HCT116 (cell line): ENCODE measurements around the gene ADAD2. TPM values are rescaled to one million over a fixed set of nuclear protein-coding genes. Genes with fewer than 3 reads are reported as not detected.

Experiments
- ATAC-seq: fragments of 200-7000 bp; cut with Tn5 transposase; 2 replicates; pipeline ENCODE4 v1.9.1; 2020; ENCODE audit warnings: mild to moderate bottlenecking, moderate library complexity
- BruUV-seq: library from RNA; stranded (reverse); fragments of 400-500 nt; replicated peaks from 2 replicates; lab custom pipeline; 2021; lab: Mats Ljungman, UMichigan
- CTCF ChIA-PET: fragments of 300-600 bp; sonication (Branson Sonifier 250); formaldehyde crosslinking; loops from one replicate; lab custom pipeline; 2021; ENCODE audit warnings: antibody characterized with exemption; lab: Charles Lee
- POLR2A ChIA-PET: fragments of 300-600, 350-600 bp; sonication (Branson Sonifier 250); formaldehyde crosslinking; loops from one replicate; lab custom pipeline; 2021; ENCODE audit warnings: antibody characterized with exemption; lab: Charles Lee
- RAD21 ChIA-PET, 2 experiments: fragments of 300-600 bp; sonication (Branson Sonifier 250); formaldehyde crosslinking; loops; one replicate each; lab custom pipeline; 2023; ENCODE audit warnings: low total read pairs in 2 of 2; ENCODE audit not compliant: uncharacterized antibody in 2 of 2, unreplicated experiment in 2 of 2, low non-redundant PET in 1 of 2; lab: Charles Lee
- DNase-seq: peaks from one replicate; pipeline ENCODE4 v3.0.0-alpha.2; 2010; ENCODE audit warnings: low read depth, low spot score
- H2AFZ ChIP-seq: fragments of 200-600 bp; shearing (Covaris generic), sonication (generic); 2 replicates; pipeline ENCODE4 v1.6.1; 2017; ENCODE audit warnings: low read depth, mixed run types, mixed read lengths, antibody characterized with exemption, low read length; ENCODE audit not compliant: poor library complexity, severe bottlenecking
- H3K27ac ChIP-seq: 2 replicates; pipeline ENCODE4 v1.5.1; 2012; ENCODE audit warnings: low read depth, low read length
- H3K27me3 ChIP-seq: fragments of 200-600 bp; sonication (generic); 2 replicates; pipeline ENCODE4 v1.6.1; 2016; ENCODE audit warnings: mixed run types, low read length, mixed read lengths; ENCODE audit not compliant: insufficient read depth
- H3K36me3 ChIP-seq, 2 experiments: fragments of 200-500 bp in 1 of 2; fragments of 200-600 bp in 1 of 2; sonication (Bioruptor generic) in 1 of 2; sonication (generic) in 1 of 2; 2 replicates each; pipeline versions ENCODE4 v1.5.1 to v1.6.1; 2014 to 2016; ENCODE audit warnings: low read length in 2 of 2, inconsistent platforms in 1 of 2, mixed read lengths in 1 of 2, mixed run types in 1 of 2; ENCODE audit not compliant: insufficient read depth in 2 of 2, control insufficient read depth in 1 of 2
- H3K4me1 ChIP-seq, 2 experiments: fragments of 200-600 bp in 1 of 2; sonication (generic) in 1 of 2; 2 replicates each; pipeline versions ENCODE4 v1.5.1 to v1.6.1; 2012 to 2017; ENCODE audit warnings: low read length in 2 of 2, inconsistent platforms in 1 of 2, mild to moderate bottlenecking in 1 of 2, mixed read lengths in 1 of 2, mixed run types in 1 of 2, moderate library complexity in 1 of 2; ENCODE audit not compliant: insufficient read depth in 2 of 2, control insufficient read depth in 1 of 2
- H3K4me2 ChIP-seq: fragments of 200-600 bp; sonication (generic); 2 replicates; pipeline ENCODE4 v1.6.1; 2017; ENCODE audit warnings: mixed run types, low read length, mixed read lengths
- H3K4me3 ChIP-seq, 2 experiments: fragments of 200-600 bp in 1 of 2; sonication (generic) in 1 of 2; replicated peaks in 1 of 2; 2 replicates each; pipeline ENCODE4 v1.5.1; 2011 to 2016; ENCODE audit warnings: low read length in 2 of 2, control low read depth in 1 of 2, low read depth in 1 of 2, mild to moderate bottlenecking in 1 of 2, mixed read lengths in 1 of 2, mixed run types in 1 of 2
- H3K79me2 ChIP-seq: fragments of 200-600 bp; sonication (generic); 2 replicates; pipeline ENCODE4 v1.6.1; 2017; ENCODE audit warnings: mild to moderate bottlenecking, mixed run types, low read length, moderate library complexity, mixed read lengths; ENCODE audit not compliant: insufficient read depth
- H3K9ac ChIP-seq: fragments of 200-600 bp; sonication (generic); 2 replicates; pipeline ENCODE4 v1.6.1; 2016; ENCODE audit warnings: low read length, mixed read lengths
- H3K9me2 ChIP-seq: fragments of 200-600 bp; sonication (generic), shearing (Covaris generic); 2 replicates; pipeline ENCODE4 v1.6.1; 2017; ENCODE audit warnings: mixed run types, mild to moderate bottlenecking, moderate library complexity; ENCODE audit not compliant: insufficient read depth
- H3K9me3 ChIP-seq, 2 experiments: fragments of 200-500 bp in 1 of 2; fragments of 200-600 bp in 1 of 2; sonication (Bioruptor generic) in 1 of 2; sonication (generic) in 1 of 2; 2 replicates each; pipeline ENCODE4 v1.6.1; 2014 to 2017; ENCODE audit warnings: low read length in 2 of 2, mixed read lengths in 2 of 2, inconsistent platforms in 1 of 2, low read depth in 1 of 2, mild to moderate bottlenecking in 1 of 2, mixed run types in 1 of 2, moderate library complexity in 1 of 2; ENCODE audit not compliant: control insufficient read depth in 1 of 2, insufficient read depth in 1 of 2
- H4K20me1 ChIP-seq: fragments of 200-600 bp; sonication (generic), shearing (Covaris generic); 2 replicates; pipeline ENCODE4 v1.6.1; 2017; ENCODE audit warnings: mixed run types, mild to moderate bottlenecking, moderate library complexity; ENCODE audit not compliant: insufficient read depth
- CBX3 ChIP-seq: IDR thresholded peaks from 2 replicates; pipeline ENCODE4 v1.6.1; 2012; ENCODE audit warnings: low read depth
- CEBPB ChIP-seq: IDR thresholded peaks from 2 replicates; pipeline ENCODE4 v1.6.1; 2012; ENCODE audit warnings: low read depth
- EGR1 ChIP-seq: IDR thresholded peaks from 2 replicates; pipeline ENCODE4 v1.6.1; 2012; ENCODE audit warnings: low read depth
- EZH2phosphoT487 ChIP-seq: fragments of 200-600 bp; IDR thresholded peaks from 2 replicates; pipeline ENCODE4 v1.6.1; 2018; ENCODE audit warnings: antibody characterized with exemption, borderline replicate concordance
- FOSL1 ChIP-seq: IDR thresholded peaks from 2 replicates; pipeline ENCODE4 v1.6.1; 2012; ENCODE audit warnings: low read depth
- JUND ChIP-seq: IDR thresholded peaks from 2 replicates; pipeline ENCODE4 v1.6.1; 2012
- MAX ChIP-seq: IDR thresholded peaks from 2 replicates; pipeline ENCODE4 v1.6.1; 2012
- POLR2AphosphoS5 ChIP-seq: IDR thresholded peaks from 2 replicates; pipeline ENCODE4 v1.6.1; 2011; ENCODE audit warnings: mild to moderate bottlenecking, low read depth, low read length, moderate library complexity
- YY1 ChIP-seq: IDR thresholded peaks from 2 replicates; pipeline ENCODE4 v1.6.1; 2011; ENCODE audit warnings: low read length, low read depth, moderate library complexity, mild to moderate bottlenecking; ENCODE audit not compliant: insufficient replicate concordance; ENCODE audit errors: extremely low read depth
- ZFX ChIP-seq: fragments of 450-650 bp; IDR thresholded peaks from 2 replicates; pipeline ENCODE4 v1.6.1; 2017
- intact Hi-C: fragments of 100-400 bp; cut with micrococcal nuclease; formaldehyde crosslinking; loops from 2 replicates; pipeline ENCODE4 v1.10.0; 2022
- total RNA-seq: library from RNA; stranded (reverse); gene quantifications from one replicate; pipeline ENCODE4 v1.2.1, GENCODE V29; 2021; ENCODE audit not compliant: unreplicated experiment
- TF ChIP-seq, protein P1 (sequence below): IDR thresholded peaks from 2 replicates; pipeline ENCODE4 v1.6.1; 2012
- TF ChIP-seq, protein P2 (sequence below): IDR thresholded peaks from 2 replicates; pipeline ENCODE4 v1.6.1; 2011; ENCODE audit warnings: mild to moderate bottlenecking, low read length, moderate library complexity; ENCODE audit not compliant: insufficient replicate concordance; ENCODE audit errors: extremely low read depth

The ADAD2 gene
- total RNA-seq, 1 experiment from 2014 or later = not detected

DNA sequence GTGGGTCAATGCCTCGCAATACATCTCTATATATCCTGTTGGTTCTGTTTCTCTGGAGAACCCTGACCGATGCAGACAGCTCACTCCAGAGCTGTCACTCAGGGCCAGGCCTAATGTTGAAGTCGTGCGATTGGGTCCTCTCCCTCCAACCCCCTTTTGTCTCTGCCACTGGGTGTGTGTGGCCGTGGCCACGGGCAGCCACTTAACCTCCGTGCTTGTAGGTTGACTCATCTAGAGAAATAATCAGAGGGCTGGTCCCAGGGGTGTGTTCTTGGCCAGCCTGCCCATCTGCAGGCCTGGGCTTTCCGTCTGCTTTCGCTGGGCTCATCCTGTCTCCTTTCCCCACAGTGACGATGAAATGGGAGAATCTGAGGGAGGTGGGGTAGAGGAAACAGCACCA lies 7.4 kb downstream of the ADAD2 start:
- H3K79me2 ChIP-seq = no peaks in the 10 kb centered on the region
- H3K9me3 ChIP-seq = no peaks in the 10 kb centered on the region
- H3K36me3 ChIP-seq = no peaks in the 10 kb centered on the region
- no peak overlapping the region for H3K4me3 ChIP-seq
- BruUV-seq = no TSS peak
- TF ChIP-seq CBX3 (no peak), EGR1 (no peak), YY1 (no peak), CEBPB (no peak), JUND (no peak)
- intact Hi-C loops = no loop called here
- no peak overlapping the region for H3K9ac ChIP-seq
- ChIA-PET RAD21 (no interaction called here), CTCF (interaction anchor here (1.2 kb wide), 1 partner anchor 109 kb away, joined by 3 read pairs; no protein-coding TSS in a partner anchor), POLR2A (interaction anchor here (0.5 kb wide), 1 partner anchor 46 kb away, joined by 3 read pairs; no protein-coding TSS in a partner anchor)
- H3K4me1 ChIP-seq = peaks cover 0 to 7% of the 10 kb centered on the region in 2 experiments; a peak in 1 of 4 replicates
- no peak overlapping the region for H2AFZ ChIP-seq
- DNase-seq = no peak
- H3K27me3 ChIP-seq = no peaks in the 10 kb centered on the region
- no peak overlapping the region for H3K27ac ChIP-seq
- H4K20me1 ChIP-seq = no peaks in the 10 kb centered on the region
- no peaks in the 10 kb centered on the region for H3K9me2 ChIP-seq
- peak; percentile 36; the same call in 1 of the 2 replicates for ATAC-seq
- no peak overlapping the region for H3K4me2 ChIP-seq

GRCh38 chr16:84199097-84199496 lies 8.1 kb downstream of the ADAD2 start:
- H3K4me2 ChIP-seq = no peak overlapping the region
- no peak overlapping the region for H2AFZ ChIP-seq

More at GRCh38 chr16:84199097-84199496, 8.1 kb downstream of the ADAD2 start:
- no peaks in the 10 kb centered on the region for H3K9me3 ChIP-seq
- no peaks in the 10 kb centered on the region for H3K36me3 ChIP-seq
- DNase-seq (no peak), ATAC-seq (no peak)
- no peak overlapping the region for H3K4me3 ChIP-seq
- POLR2A ChIA-PET = no interaction called here
- H3K79me2 ChIP-seq = no peaks in the 10 kb centered on the region
- no peaks in the 10 kb centered on the region for H3K9me2 ChIP-seq
- no peaks in the 10 kb centered on the region for H4K20me1 ChIP-seq
- peaks cover 0 to 7% of the 10 kb centered on the region in 2 experiments; a peak in 1 of 4 replicates for H3K4me1 ChIP-seq
- TF ChIP-seq MAX (no peak), ZFX (no peak), POLR2AphosphoS5 (no peak), EGR1 (no peak), FOSL1 (no peak), EZH2phosphoT487 (no peak)
- TF ChIP-seq, protein P1, sequence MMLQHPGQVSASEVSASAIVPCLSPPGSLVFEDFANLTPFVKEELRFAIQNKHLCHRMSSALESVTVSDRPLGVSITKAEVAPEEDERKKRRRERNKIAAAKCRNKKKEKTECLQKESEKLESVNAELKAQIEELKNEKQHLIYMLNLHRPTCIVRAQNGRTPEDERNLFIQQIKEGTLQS = no peak
- TF ChIP-seq, protein P2, sequence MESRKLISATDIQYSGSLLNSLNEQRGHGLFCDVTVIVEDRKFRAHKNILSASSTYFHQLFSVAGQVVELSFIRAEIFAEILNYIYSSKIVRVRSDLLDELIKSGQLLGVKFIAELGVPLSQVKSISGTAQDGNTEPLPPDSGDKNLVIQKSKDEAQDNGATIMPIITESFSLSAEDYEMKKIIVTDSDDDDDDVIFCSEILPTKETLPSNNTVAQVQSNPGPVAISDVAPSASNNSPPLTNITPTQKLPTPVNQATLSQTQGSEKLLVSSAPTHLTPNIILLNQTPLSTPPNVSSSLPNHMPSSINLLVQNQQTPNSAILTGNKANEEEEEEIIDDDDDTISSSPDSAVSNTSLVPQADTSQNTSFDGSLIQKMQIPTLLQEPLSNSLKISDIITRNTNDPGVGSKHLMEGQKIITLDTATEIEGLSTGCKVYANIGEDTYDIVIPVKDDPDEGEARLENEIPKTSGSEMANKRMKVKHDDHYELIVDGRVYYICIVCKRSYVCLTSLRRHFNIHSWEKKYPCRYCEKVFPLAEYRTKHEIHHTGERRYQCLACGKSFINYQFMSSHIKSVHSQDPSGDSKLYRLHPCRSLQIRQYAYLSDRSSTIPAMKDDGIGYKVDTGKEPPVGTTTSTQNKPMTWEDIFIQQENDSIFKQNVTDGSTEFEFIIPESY = no peak
- TF ChIP-seq, all 23 proteins: peak for 0
- RAD21 ChIA-PET = no interaction called here
- CTCF ChIA-PET = interaction anchor here (1.2 kb wide), 1 partner anchor 109 kb away, joined by 3 read pairs; no protein-coding TSS in a partner anchor
- Histone ChIP-seq H3K27me3 (no peaks in the 10 kb centered on the region), H3K27ac (no peak overlapping the region), H3K9ac (no peak overlapping the region)
- no TSS peak for BruUV-seq
- intact Hi-C loops = no loop called here
